GM23338 (cell line): ENCODE measurements around the gene EEF2K. TPM values are rescaled to one million over a fixed set of nuclear protein-coding genes. Genes with fewer than 3 reads are reported as not detected.

Experiments
- ATAC-seq: fragments of 200-7000 bp; cut with Tn5 transposase; 3 replicates; pipeline ENCODE4 v1.9.1; 2020
- DNase-seq: peaks from one replicate; pipeline ENCODE4 v3.0.0-alpha.2; 2015; ENCODE audit warnings: low spot score
- H2AFZ ChIP-seq: fragments of 200-600 bp; sonication (generic); 2 replicates; pipeline ENCODE4 v1.8.0; 2016; ENCODE audit warnings: antibody characterized with exemption, mild to moderate bottlenecking, moderate library complexity
- H3F3A ChIP-seq: fragments of 200-600 bp; sonication (generic); replicated peaks from 2 replicates; pipeline ENCODE4 v1.8.0; 2017; ENCODE audit warnings: antibody characterized with exemption, mixed run types, low read depth
- H3K27ac ChIP-seq: fragments of 200-600 bp; sonication (generic); 2 replicates; pipeline ENCODE4 v1.6.1; 2016; ENCODE audit warnings: low read depth
- H3K27me3 ChIP-seq: fragments of 200-600 bp; sonication (generic); 2 replicates; pipeline ENCODE4 v1.8.0; 2016; ENCODE audit warnings: mild to moderate bottlenecking, mixed run types, moderate library complexity; ENCODE audit not compliant: insufficient read depth
- H3K36me3 ChIP-seq: fragments of 200-600 bp; sonication (generic); 2 replicates; pipeline ENCODE4 v1.8.0; 2016; ENCODE audit warnings: mild to moderate bottlenecking; ENCODE audit not compliant: insufficient read depth
- H3K4me1 ChIP-seq: fragments of 200-600 bp; sonication (generic); 2 replicates; pipeline ENCODE4 v1.8.0; 2016; ENCODE audit warnings: mild to moderate bottlenecking, moderate library complexity; ENCODE audit not compliant: insufficient read depth
- H3K4me2 ChIP-seq: fragments of 200-600 bp; sonication (generic); 2 replicates; pipeline ENCODE4 v1.7.1; 2017; ENCODE audit warnings: mixed run types
- H3K4me3 ChIP-seq: fragments of 200-600 bp; sonication (generic); 2 replicates; pipeline ENCODE4 v1.6.1; 2016; ENCODE audit warnings: mixed run types
- H3K79me2 ChIP-seq: fragments of 200-600 bp; sonication (generic); replicated peaks from 2 replicates; pipeline ENCODE4 v1.8.0; 2017; ENCODE audit warnings: mild to moderate bottlenecking; ENCODE audit not compliant: insufficient read depth
- H3K9me2 ChIP-seq: fragments of 200-600 bp; sonication (generic); 2 replicates; pipeline ENCODE4 v1.8.0; 2017; ENCODE audit not compliant: insufficient read depth
- H4K20me1 ChIP-seq: fragments of 200-600 bp; sonication (generic); replicated peaks from 2 replicates; pipeline ENCODE4 v1.8.0; 2017; ENCODE audit warnings: mild to moderate bottlenecking; ENCODE audit not compliant: insufficient read depth
- H3K27ac Mint-ChIP-seq: 2 replicates; pipeline ENCODE4 v1.8.0; 2020; ENCODE audit warnings: inconsistent platforms, mild to moderate bottlenecking, moderate library complexity, mixed read lengths
- H3K27me3 Mint-ChIP-seq: 3 replicates; pipeline ENCODE4 v1.8.0; 2022; ENCODE audit warnings: low read depth, mild to moderate bottlenecking, moderate library complexity, mixed read lengths, inconsistent platforms; ENCODE audit not compliant: insufficient read depth, poor library complexity
- H3K36me3 Mint-ChIP-seq: 3 replicates; pipeline ENCODE4 v1.8.0; 2021; ENCODE audit warnings: low read depth, mild to moderate bottlenecking, inconsistent platforms, moderate library complexity, mixed read lengths
- H3K4me1 Mint-ChIP-seq: 3 replicates; pipeline ENCODE4 v1.8.0; 2020; ENCODE audit warnings: mild to moderate bottlenecking, inconsistent platforms, mixed read lengths
- H3K4me3 Mint-ChIP-seq: 3 replicates; pipeline ENCODE4 v1.8.0; 2021; ENCODE audit warnings: moderate library complexity, mild to moderate bottlenecking, inconsistent platforms, mixed read lengths
- H3K9me3 Mint-ChIP-seq: 3 replicates; pipeline ENCODE4 v1.8.0; 2020; ENCODE audit warnings: moderate library complexity, mild to moderate bottlenecking, inconsistent platforms, mixed read lengths
- EZH2phosphoT487 ChIP-seq: fragments of 200-600 bp; sonication (generic); IDR thresholded peaks from one replicate; pipeline ENCODE4 v1.8.1; 2018; ENCODE audit warnings: antibody characterized with exemption; ENCODE audit not compliant: unreplicated experiment
- POLR2AphosphoS5 ChIP-seq: IDR thresholded peaks from 2 replicates; pipeline ENCODE4 v1.6.1; 2016; ENCODE audit warnings: antibody characterized with exemption, low read depth
- ZNF114 ChIP-seq: fragments of 250-450 bp; sonication (Bioruptor Pico); IDR thresholded peaks from 2 replicates; pipeline ENCODE4 v1.5.0; 2020; ENCODE audit warnings: mild to moderate bottlenecking, moderate library complexity
- ZNF331 ChIP-seq: fragments of 250-450 bp; sonication (Bioruptor Pico); IDR thresholded peaks from 2 replicates; pipeline ENCODE4 v1.5.0; 2020; ENCODE audit warnings: low read depth, mild to moderate bottlenecking, moderate library complexity
- ZNF462 ChIP-seq: fragments of 250-450 bp; sonication (Bioruptor Pico); IDR thresholded peaks from 2 replicates; pipeline ENCODE4 v1.5.0; 2020; ENCODE audit warnings: mild to moderate bottlenecking, moderate library complexity
- polyA plus RNA-seq: library from polyadenylated mRNA; unstranded; fragments of >200 nt; fragmentation: Nextera tagmentation; extraction: Ambion mirVana; gene quantifications from 2 replicates; pipeline ENCODE4 v1.2.1, GENCODE V29; 2016
- total RNA-seq: library from RNA; depleted of rRNA; stranded (reverse); fragments of >200 nt; shearing (Covaris generic); gene quantifications from 2 replicates; pipeline ENCODE4 v1.2.3, GENCODE V29; 2014
- TF ChIP-seq, protein P1 (sequence below): IDR thresholded peaks from one replicate; pipeline ENCODE4 v1.6.1; 2018; ENCODE audit warnings: antibody characterized with exemption; ENCODE audit not compliant: unreplicated experiment
- TF ChIP-seq, protein P2 (sequence below): IDR thresholded peaks from 2 replicates; pipeline ENCODE4 v1.6.1; 2016; ENCODE audit warnings: antibody characterized with exemption

The EEF2K gene
- total and polyA plus RNA-seq, 2 experiments from 2014 or later = 5.4 to 23.9 TPM

DNA sequence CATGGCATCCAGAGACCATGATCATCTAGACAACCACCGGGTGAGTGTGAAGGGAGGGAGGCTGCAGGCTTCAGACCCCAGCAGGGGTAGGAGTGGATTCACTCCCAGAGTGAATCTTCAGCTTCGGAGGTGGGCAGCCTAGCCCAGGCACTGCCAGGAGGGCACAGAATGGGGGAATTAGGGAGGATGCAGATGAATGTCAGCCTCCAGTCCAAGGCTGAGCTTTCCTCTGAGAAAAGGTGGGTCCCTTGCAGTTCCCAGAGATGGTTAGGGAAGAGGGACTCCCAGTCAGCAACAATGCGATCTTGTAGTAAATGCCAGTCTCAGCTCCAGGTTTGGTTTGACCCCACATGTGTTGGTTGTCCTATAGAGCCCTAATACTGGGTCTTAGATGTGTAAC lies 54.4 kb downstream of the EEF2K start:
- Mint-ChIP-seq H3K36me3 (peaks cover 50% of the 10 kb centered on the region), H3K27me3 (peaks cover 5% of the 10 kb centered on the region), H3K4me1 (no peaks in the 10 kb centered on the region), H3K9me3 (peaks cover 3% of the 10 kb centered on the region; the same call in 1 of the 3 replicates), H3K4me3 (no peak overlapping the region), H3K27ac (no peak overlapping the region)
- Histone ChIP-seq H3K9me2 (no peaks in the 10 kb centered on the region), H2AFZ (no peak overlapping the region), H3K4me3 (no peak overlapping the region), H3K4me2 (no peak overlapping the region), H3K27ac (no peak overlapping the region), H4K20me1 (no peaks in the 10 kb centered on the region), H3K27me3 (no peaks in the 10 kb centered on the region), H3K79me2 (no peaks in the 10 kb centered on the region), H3K4me1 (no peaks in the 10 kb centered on the region), H3F3A (no peaks in the 10 kb centered on the region), H3K36me3 (peaks cover 22% of the 10 kb centered on the region)
- ATAC-seq (no peak), DNase-seq (no peak)
- no peak for TF ChIP-seq ZNF331 (CRISPR knock-in tag)
- TF ChIP-seq, protein P1, sequence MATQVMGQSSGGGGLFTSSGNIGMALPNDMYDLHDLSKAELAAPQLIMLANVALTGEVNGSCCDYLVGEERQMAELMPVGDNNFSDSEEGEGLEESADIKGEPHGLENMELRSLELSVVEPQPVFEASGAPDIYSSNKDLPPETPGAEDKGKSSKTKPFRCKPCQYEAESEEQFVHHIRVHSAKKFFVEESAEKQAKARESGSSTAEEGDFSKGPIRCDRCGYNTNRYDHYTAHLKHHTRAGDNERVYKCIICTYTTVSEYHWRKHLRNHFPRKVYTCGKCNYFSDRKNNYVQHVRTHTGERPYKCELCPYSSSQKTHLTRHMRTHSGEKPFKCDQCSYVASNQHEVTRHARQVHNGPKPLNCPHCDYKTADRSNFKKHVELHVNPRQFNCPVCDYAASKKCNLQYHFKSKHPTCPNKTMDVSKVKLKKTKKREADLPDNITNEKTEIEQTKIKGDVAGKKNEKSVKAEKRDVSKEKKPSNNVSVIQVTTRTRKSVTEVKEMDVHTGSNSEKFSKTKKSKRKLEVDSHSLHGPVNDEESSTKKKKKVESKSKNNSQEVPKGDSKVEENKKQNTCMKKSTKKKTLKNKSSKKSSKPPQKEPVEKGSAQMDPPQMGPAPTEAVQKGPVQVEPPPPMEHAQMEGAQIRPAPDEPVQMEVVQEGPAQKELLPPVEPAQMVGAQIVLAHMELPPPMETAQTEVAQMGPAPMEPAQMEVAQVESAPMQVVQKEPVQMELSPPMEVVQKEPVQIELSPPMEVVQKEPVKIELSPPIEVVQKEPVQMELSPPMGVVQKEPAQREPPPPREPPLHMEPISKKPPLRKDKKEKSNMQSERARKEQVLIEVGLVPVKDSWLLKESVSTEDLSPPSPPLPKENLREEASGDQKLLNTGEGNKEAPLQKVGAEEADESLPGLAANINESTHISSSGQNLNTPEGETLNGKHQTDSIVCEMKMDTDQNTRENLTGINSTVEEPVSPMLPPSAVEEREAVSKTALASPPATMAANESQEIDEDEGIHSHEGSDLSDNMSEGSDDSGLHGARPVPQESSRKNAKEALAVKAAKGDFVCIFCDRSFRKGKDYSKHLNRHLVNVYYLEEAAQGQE = no peak
- TF ChIP-seq, protein P2, sequence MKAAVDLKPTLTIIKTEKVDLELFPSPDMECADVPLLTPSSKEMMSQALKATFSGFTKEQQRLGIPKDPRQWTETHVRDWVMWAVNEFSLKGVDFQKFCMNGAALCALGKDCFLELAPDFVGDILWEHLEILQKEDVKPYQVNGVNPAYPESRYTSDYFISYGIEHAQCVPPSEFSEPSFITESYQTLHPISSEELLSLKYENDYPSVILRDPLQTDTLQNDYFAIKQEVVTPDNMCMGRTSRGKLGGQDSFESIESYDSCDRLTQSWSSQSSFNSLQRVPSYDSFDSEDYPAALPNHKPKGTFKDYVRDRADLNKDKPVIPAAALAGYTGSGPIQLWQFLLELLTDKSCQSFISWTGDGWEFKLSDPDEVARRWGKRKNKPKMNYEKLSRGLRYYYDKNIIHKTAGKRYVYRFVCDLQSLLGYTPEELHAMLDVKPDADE = no peak

GRCh38 chr16:22262460-22262859 lies 56.4 kb downstream of the EEF2K start:
- Histone ChIP-seq H2AFZ (no peak overlapping the region), H3K9me2 (no peaks in the 10 kb centered on the region), H4K20me1 (no peaks in the 10 kb centered on the region), H3K27ac (no peak overlapping the region), H3K4me2 (no peak overlapping the region), H3K27me3 (no peaks in the 10 kb centered on the region), H3K4me3 (no peak overlapping the region), H3K79me2 (no peaks in the 10 kb centered on the region), H3F3A (no peaks in the 10 kb centered on the region), H3K4me1 (no peaks in the 10 kb centered on the region), H3K36me3 (peaks cover 18% of the 10 kb centered on the region)
- Mint-ChIP-seq H3K27ac (no peak overlapping the region), H3K9me3 (peaks cover 3% of the 10 kb centered on the region; the same call in 1 of the 3 replicates), H3K36me3 (peaks cover 40% of the 10 kb centered on the region), H3K27me3 (peaks cover 5% of the 10 kb centered on the region), H3K4me1 (no peaks in the 10 kb centered on the region), H3K4me3 (no peak overlapping the region)
- ATAC-seq (no peak), DNase-seq (no peak)
- no peak for TF ChIP-seq ZNF114
- TF ChIP-seq POLR2AphosphoS5 = no peak
- TF ChIP-seq, protein P1 = no peak
- no peak for TF ChIP-seq ZNF462 (CRISPR knock-in tag)
- no peak for TF ChIP-seq EZH2phosphoT487
